ENCODE results near the gene NRL. TPM values are rescaled to one million over a fixed set of nuclear protein-coding genes. Genes with fewer than 3 reads are reported as not detected.

The NRL gene
- polyA plus RNA-seq, 2 of the 4 experiments (the other 2 are of a cell fraction): 0.93 to 0.97 TPM

DNA sequence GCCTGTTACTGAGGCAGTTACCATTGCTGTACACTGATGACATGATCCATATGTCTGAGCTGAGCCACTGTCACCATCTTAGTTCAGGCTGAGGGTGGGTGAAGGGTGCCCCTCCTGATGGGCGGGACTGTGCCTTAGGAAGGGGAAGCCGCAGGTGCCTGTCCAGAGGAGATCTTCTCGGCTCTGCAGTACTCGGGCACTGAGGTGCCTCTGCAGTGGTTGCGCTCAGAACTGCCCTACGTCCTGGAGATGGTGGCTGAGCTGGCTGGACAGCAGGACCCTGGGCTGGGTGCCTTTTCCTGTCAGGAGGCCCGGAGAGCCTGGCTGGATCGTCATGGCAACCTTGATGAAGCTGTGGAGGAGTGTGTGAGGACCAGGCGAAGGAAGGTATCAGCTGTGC is 36.2 kb upstream of the NRL start:
- DNase-seq (ENCODE audit: low read depth in 1 of 2, low spot score in 1 of 2) (no peak), FAIRE-seq (no peak), ATAC-seq (no peak)
- CTCF ChIA-PET: interaction anchor here (0.9 to 12.6 kb wide), 4 partner anchors 10 to 56 kb away, joined by 3 to 168 read pairs (median 6); partner anchors contain the start of genes EMC9 and IRF9
- Histone ChIP-seq H3K4me2 (no peak overlapping the region), H3K4me1 (peaks cover 6% of the 10 kb centered on the region; the same call in 2 of the 3 replicates), H3K4me3 (no peak overlapping the region), H3K27ac (no peak overlapping the region), H3K9me3 (no peaks in the 10 kb centered on the region)
- POLR2A ChIA-PET: interaction anchor here (1.5 to 2.1 kb wide), 2 partner anchors 10 to 63 kb away, joined by 3 to 6 read pairs; partner anchors contain the start of genes CHMP4A and IRF9
- TF ChIP-seq, protein P1, sequence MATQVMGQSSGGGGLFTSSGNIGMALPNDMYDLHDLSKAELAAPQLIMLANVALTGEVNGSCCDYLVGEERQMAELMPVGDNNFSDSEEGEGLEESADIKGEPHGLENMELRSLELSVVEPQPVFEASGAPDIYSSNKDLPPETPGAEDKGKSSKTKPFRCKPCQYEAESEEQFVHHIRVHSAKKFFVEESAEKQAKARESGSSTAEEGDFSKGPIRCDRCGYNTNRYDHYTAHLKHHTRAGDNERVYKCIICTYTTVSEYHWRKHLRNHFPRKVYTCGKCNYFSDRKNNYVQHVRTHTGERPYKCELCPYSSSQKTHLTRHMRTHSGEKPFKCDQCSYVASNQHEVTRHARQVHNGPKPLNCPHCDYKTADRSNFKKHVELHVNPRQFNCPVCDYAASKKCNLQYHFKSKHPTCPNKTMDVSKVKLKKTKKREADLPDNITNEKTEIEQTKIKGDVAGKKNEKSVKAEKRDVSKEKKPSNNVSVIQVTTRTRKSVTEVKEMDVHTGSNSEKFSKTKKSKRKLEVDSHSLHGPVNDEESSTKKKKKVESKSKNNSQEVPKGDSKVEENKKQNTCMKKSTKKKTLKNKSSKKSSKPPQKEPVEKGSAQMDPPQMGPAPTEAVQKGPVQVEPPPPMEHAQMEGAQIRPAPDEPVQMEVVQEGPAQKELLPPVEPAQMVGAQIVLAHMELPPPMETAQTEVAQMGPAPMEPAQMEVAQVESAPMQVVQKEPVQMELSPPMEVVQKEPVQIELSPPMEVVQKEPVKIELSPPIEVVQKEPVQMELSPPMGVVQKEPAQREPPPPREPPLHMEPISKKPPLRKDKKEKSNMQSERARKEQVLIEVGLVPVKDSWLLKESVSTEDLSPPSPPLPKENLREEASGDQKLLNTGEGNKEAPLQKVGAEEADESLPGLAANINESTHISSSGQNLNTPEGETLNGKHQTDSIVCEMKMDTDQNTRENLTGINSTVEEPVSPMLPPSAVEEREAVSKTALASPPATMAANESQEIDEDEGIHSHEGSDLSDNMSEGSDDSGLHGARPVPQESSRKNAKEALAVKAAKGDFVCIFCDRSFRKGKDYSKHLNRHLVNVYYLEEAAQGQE (IDR thresholded peaks at IDR 0.05): no peak
- TF ChIP-seq ZNF302 (CRISPR knock-in tag; IDR thresholded peaks at IDR 0.05) (no peak), JUN (IDR thresholded peaks at IDR 0.05) (no peak), NPAS2 (CRISPR knock-in tag; IDR thresholded peaks at IDR 0.05; ENCODE audit: borderline replicate concordance) (no peak), ZSCAN20 (CRISPR knock-in tag; IDR thresholded peaks at IDR 0.05) (no peak), EP300 (IDR thresholded peaks at IDR 0.05) (no peak), SREBF2 (IDR thresholded peaks at IDR 0.05) (no peak)
- TF ChIP-seq, protein P2, sequence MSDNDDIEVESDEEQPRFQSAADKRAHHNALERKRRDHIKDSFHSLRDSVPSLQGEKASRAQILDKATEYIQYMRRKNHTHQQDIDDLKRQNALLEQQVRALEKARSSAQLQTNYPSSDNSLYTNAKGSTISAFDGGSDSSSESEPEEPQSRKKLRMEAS (IDR thresholded peaks at IDR 0.05): no peak
- WGBS (ENCODE audit: missing lambda C conversion rate): 93% methylated on average over 9 of the region's 9 CpGs

DNA sequence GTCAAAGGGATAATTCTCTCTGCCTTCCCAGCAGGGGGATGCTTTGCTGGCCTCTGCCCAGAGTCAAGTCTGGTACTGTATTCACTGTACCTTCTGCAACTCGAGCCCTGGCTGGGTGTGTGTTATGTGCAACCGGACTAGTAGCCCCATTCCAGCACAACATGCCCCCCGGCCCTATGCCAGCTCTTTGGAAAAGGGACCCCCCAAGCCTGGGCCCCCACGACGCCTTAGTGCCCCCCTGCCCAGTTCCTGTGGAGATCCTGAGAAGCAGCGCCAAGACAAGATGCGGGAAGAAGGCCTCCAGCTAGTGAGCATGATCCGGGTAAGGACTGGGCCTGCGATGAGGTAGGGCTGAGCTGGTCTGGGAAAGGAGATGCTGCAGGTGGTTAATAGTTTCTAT is 35.8 kb upstream of the NRL start:
- no peak overlapping the region for H3K27ac ChIP-seq
- H3K4me2 ChIP-seq: no peak overlapping the region
- TF ChIP-seq HEYL (CRISPR knock-in tag; IDR thresholded peaks at IDR 0.05): no peak
- no peak for TF ChIP-seq KDM5A (IDR thresholded peaks at IDR 0.05)
- 90% methylated on average over 8 of the region's 9 CpGs for WGBS (ENCODE audit: missing lambda C conversion rate)
- FAIRE-seq: no peak
- no peak overlapping the region for H3K4me3 ChIP-seq
- CTCF ChIA-PET: interaction anchor here (0.9 to 12.6 kb wide), 3 partner anchors 9 to 56 kb away, joined by 3 to 168 read pairs (median 10); partner anchors contain the start of genes EMC9 and IRF9
- POLR2A ChIA-PET: interaction anchor here (1.5 to 2.1 kb wide), 2 partner anchors 10 to 63 kb away, joined by 3 to 6 read pairs; partner anchors contain the start of genes CHMP4A and IRF9
- DNase-seq (ENCODE audit: low read depth in 1 of 2, low spot score in 1 of 2): no peak
- no peak for ATAC-seq
- H3K4me1 ChIP-seq: peaks cover 9% of the 10 kb centered on the region
- H3K9me3 ChIP-seq: no peaks in the 10 kb centered on the region

DNA sequence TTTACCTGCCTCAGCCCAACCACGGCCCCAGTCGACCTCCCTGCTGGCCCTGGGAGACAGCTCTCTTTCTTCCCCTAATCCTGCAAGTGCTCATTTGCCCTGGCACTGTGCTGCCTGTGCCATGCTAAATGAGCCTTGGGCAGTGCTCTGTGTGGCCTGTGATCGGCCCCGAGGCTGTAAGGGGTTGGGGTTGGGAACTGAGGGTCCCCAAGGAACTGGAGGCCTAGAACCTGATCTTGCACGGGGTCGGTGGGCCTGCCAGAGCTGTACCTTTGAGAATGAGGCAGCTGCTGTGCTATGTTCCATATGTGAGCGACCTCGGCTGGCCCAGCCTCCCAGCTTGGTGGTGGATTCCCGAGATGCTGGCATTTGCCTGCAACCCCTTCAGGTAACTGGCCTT is 35.3 kb upstream of the NRL start:
- no peak for TF ChIP-seq HEYL (CRISPR knock-in tag; IDR thresholded peaks at IDR 0.05)
- no peak for TF ChIP-seq MAFK (IDR thresholded peaks at IDR 0.05; ENCODE audit: partially characterized antibody)
- no peak for TF ChIP-seq CBX2 (IDR thresholded peaks at IDR 0.05; ENCODE audit: borderline replicate concordance, low read depth)
- TF ChIP-seq RARB (CRISPR knock-in tag; IDR thresholded peaks at IDR 0.05): no peak
- no peak for TF ChIP-seq HDAC2 (IDR thresholded peaks at IDR 0.05)
- TF ChIP-seq ZFP36 (IDR thresholded peaks at IDR 0.05; ENCODE audit: borderline replicate concordance, partially characterized antibody): no peak
- no peak for TF ChIP-seq RFX5 (IDR thresholded peaks at IDR 0.05)
- no peak for TF ChIP-seq FOSB (CRISPR knock-in tag; IDR thresholded peaks at IDR 0.05)
- POLR2A ChIA-PET: interaction anchor here (1.5 to 2.1 kb wide), 2 partner anchors 11 to 64 kb away, joined by 3 to 6 read pairs; partner anchors contain the start of genes CHMP4A and IRF9
- 89% methylated on average over 9 of the region's 9 CpGs for WGBS (ENCODE audit: missing lambda C conversion rate)
- no peaks in the 10 kb centered on the region for H3K9me3 ChIP-seq
- H3K4me1 ChIP-seq: peaks cover 14% of the 10 kb centered on the region
- ATAC-seq: no peak
- H3K4me2 ChIP-seq: no peak overlapping the region
- H3K4me3 ChIP-seq: no peak overlapping the region
- no peak for FAIRE-seq
- no peak for DNase-seq (ENCODE audit: low read depth in 1 of 2, low spot score in 1 of 2)
- CTCF ChIA-PET: interaction anchor here (2.8 to 12.6 kb wide), 2 partner anchors 9 to 12 kb away, joined by 10 to 168 read pairs; partner anchors contain the start of genes EMC9 and IRF9
- no peak overlapping the region for H3K27ac ChIP-seq
